Muscle of arm (tissue), 12 donors: ENCODE results near the gene C22orf23. TPM values are rescaled to one million over a fixed set of nuclear protein-coding genes. Genes with fewer than 3 reads are reported as not detected.

Experiments
- DNase-seq: peaks from one replicate; pipeline ENCODE4 v3.0.0-alpha.2; 2013
- polyA plus RNA-seq, 12 donors: library from polyadenylated mRNA; unstranded; fragments of 120-200 nt; gene quantifications; one replicate each; pipeline ENCODE4 v1.2.1, GENCODE V29; 2013; ENCODE audit not compliant: insufficient read length in 12 of 12

C22orf23 gene
- polyA plus RNA-seq, 12 donors = 6.0 to 10.7 (median 9.1) TPM; not detected in 2

GRCh38 chr22:37926771-37927636 is 26.4 kb downstream of the C22orf23 start:
- no peak for DNase-seq

GRCh38 chr22:37926358-37926757 is 27.0 kb downstream of the C22orf23 start:
- DNase-seq = no peak

GRCh38 chr22:37925767-37926166 is 27.6 kb downstream of the C22orf23 start:
- no peak for DNase-seq

GRCh38 chr22:37925330-37925729 is 28.1 kb downstream of the C22orf23 start:
- DNase-seq = no peak

- no peak for DNase-seq
Measured at GRCh38 chr22:37924386-37925065, 28.9 kb downstream of the C22orf23 start.

- DNase-seq = no peak
Measured at GRCh38 chr22:37923927-37924326, 29.5 kb downstream of the C22orf23 start.

GRCh38 chr22:37922191-37922590 is 31.2 kb downstream of the C22orf23 start:
- no peak for DNase-seq

GRCh38 chr22:37920126-37920525 is 33.3 kb downstream of the C22orf23 start:
- DNase-seq = no peak

- no peak for DNase-seq
Measured at GRCh38 chr22:37918580-37919270, 34.7 kb downstream of the C22orf23 start.

GRCh38 chr22:37917874-37918548 is 35.4 kb downstream of the C22orf23 start:
- no peak for DNase-seq

- DNase-seq = no peak
Measured at GRCh38 chr22:37916311-37916710, 37.1 kb downstream of the C22orf23 start.

GRCh38 chr22:37913233-37913721 is 40.1 kb downstream of the C22orf23 start:
- DNase-seq = no peak

GRCh38 chr22:37912171-37912570 is 41.2 kb downstream of the C22orf23 start:
- no peak for DNase-seq

- no peak for DNase-seq
Measured at GRCh38 chr22:37911697-37912096, 41.7 kb downstream of the C22orf23 start.

- DNase-seq = no peak
Measured at GRCh38 chr22:37910890-37911672, 42.3 kb downstream of the C22orf23 start.

GRCh38 chr22:37909766-37910165 is 43.6 kb downstream of the C22orf23 start:
- DNase-seq = no peak

GRCh38 chr22:37907036-37907954 is 46.1 kb downstream of the C22orf23 start:
- no peak for DNase-seq

GRCh38 chr22:37906364-37907008 is 46.9 kb downstream of the C22orf23 start:
- no peak for DNase-seq
